Right atrium auricular region (tissue), 2 donors: ENCODE results near the gene BICDL2. TPM values are rescaled to one million over a fixed set of nuclear protein-coding genes. Genes with fewer than 3 reads are reported as not detected.
A peak's percentile ranks its signal among the peaks of the same experiment; 100 is the strongest.

Experiments
- DNase-seq: peaks from one replicate; pipeline ENCODE4 v3.0.0-alpha.2; 2019; ENCODE audit warnings: low spot score
- H3K27ac ChIP-seq, 2 donors: fragments of 200-600 bp; sonication (generic); 1 replicate in 1 of 2; 2 replicates in 1 of 2; pipeline ENCODE4 v1.5.1; 2016 to 2019
- H3K27me3 ChIP-seq, 2 donors: fragments of 200-600 bp; sonication (generic); one replicate each; pipeline versions ENCODE4 v1.5.1 to v1.6.0; 2017 to 2019
- H3K36me3 ChIP-seq: fragments of 200-600 bp; sonication (generic); one replicate; pipeline ENCODE4 v1.5.1; 2016
- H3K4me1 ChIP-seq, 2 donors: fragments of 200-600 bp; sonication (generic); one replicate each; pipeline versions ENCODE4 v1.5.1 to v1.6.0; 2017 to 2019
- H3K4me3 ChIP-seq, 2 donors: fragments of 200-600 bp; sonication (generic); 1 replicate in 1 of 2; 2 replicates in 1 of 2; pipeline ENCODE4 v1.5.1; 2017 to 2019; ENCODE audit warnings: mild to moderate bottlenecking in 1 of 2, moderate library complexity in 1 of 2
- H3K9me3 ChIP-seq, 2 donors: fragments of 200-600 bp; sonication (generic); one replicate each; pipeline ENCODE4 v1.5.1; 2019
- total RNA-seq, 2 donors: library from RNA; depleted of rRNA; stranded (reverse); fragments of >200 nt; gene quantifications; one replicate each; pipeline ENCODE4 v1.1.0, GENCODE V29; 2016
- TF ChIP-seq, protein P1 (sequence below), 2 donors: fragments of 200-600 bp; sonication (generic); IDR thresholded peaks; one replicate each; pipeline ENCODE4 v1.5.1; 2019; ENCODE audit warnings: antibody characterized with exemption in 2 of 2

The BICDL2 gene
- total RNA-seq, 2 donors from 2014 or later: 0.28 TPM; not detected in 1

DNA sequence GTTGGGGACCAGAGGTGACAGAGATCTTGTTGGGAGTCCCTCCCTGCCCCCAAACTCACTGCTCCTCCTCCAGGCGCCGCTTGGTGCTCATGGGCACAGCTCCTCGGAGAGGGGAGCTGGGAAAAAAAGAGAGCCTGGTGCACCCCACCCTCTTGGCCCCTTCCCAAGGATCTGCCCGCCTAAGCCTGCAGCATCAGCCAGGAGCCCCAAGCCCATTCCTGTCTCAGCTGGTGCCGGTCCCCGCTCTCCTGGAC is 13.4 kb downstream of the BICDL2 start:
- H3K4me1 ChIP-seq: peaks cover 0 to 51% of the 10 kb centered on the region in 2 donors
- H3K4me3 ChIP-seq: peak overlapping the region; percentile 46 to 74
- TF ChIP-seq, protein P1, sequence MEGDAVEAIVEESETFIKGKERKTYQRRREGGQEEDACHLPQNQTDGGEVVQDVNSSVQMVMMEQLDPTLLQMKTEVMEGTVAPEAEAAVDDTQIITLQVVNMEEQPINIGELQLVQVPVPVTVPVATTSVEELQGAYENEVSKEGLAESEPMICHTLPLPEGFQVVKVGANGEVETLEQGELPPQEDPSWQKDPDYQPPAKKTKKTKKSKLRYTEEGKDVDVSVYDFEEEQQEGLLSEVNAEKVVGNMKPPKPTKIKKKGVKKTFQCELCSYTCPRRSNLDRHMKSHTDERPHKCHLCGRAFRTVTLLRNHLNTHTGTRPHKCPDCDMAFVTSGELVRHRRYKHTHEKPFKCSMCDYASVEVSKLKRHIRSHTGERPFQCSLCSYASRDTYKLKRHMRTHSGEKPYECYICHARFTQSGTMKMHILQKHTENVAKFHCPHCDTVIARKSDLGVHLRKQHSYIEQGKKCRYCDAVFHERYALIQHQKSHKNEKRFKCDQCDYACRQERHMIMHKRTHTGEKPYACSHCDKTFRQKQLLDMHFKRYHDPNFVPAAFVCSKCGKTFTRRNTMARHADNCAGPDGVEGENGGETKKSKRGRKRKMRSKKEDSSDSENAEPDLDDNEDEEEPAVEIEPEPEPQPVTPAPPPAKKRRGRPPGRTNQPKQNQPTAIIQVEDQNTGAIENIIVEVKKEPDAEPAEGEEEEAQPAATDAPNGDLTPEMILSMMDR (IDR thresholded peaks at IDR 0.05): no peak
- peak overlapping the region; percentile 95 to 99 for H3K27ac ChIP-seq
- H3K27me3 ChIP-seq: peaks cover 0 to 2% of the 10 kb centered on the region in 2 donors
- DNase-seq: no peak
- H3K36me3 ChIP-seq: peaks cover 13% of the 10 kb centered on the region
- H3K9me3 ChIP-seq: no peaks in the 10 kb centered on the region

DNA sequence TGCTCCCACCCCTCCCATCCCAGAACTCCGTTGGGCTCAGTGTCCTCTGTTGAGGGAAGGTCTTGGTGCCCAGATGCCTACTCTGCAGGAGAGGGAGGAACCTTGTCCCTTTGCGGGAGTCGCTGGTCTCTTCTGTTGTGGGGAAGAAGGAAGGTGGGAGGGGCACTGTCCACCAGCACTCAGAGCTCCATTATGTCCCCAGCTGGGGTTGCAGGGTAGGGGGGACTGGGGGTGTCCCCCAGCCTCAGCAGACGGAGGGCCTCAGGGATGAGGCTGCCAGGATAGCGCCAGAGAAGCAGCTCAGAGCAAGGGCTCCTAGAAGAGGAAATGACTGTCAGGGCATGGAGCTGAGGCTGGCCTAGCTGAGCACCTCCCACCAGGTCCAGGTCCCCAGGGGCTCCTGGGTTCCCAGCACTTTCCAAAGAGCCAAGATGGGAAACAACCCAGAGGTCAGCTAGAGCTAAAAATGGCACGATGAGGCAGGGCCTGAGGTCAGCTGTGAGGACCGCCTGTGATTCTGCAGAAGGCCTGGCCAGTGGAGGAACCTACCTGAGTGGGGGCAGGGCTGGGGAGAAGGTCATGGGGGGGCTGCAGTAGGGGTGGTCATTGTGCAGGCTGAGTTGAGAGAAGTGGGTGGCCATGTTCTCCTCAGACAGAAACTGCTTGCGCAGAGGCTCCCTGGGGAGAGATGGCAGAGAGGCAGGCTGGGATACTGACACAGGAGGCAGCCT is 13.9 kb downstream of the BICDL2 start:
- Histone ChIP-seq H3K27ac (peak overlapping the region; percentile 95 to 99), H3K4me1 (peaks cover 0 to 54% of the 10 kb centered on the region in 2 donors), H3K27me3 (peaks cover 0 to 7% of the 10 kb centered on the region in 2 donors), H3K9me3 (no peaks in the 10 kb centered on the region), H3K4me3 (peak overlapping the region; percentile 46 to 74), H3K36me3 (peaks cover 13% of the 10 kb centered on the region)
- TF ChIP-seq, protein P1 (IDR thresholded peaks at IDR 0.05): no peak
- DNase-seq: no peak

- Histone ChIP-seq H3K4me3 (peak overlapping the region; percentile 74 to 94), H3K9me3 (no peaks in the 10 kb centered on the region), H3K36me3 (peaks cover 11% of the 10 kb centered on the region), H3K4me1 (peaks cover 0 to 56% of the 10 kb centered on the region in 2 donors), H3K27me3 (peaks cover 0 to 11% of the 10 kb centered on the region in 2 donors), H3K27ac (peak overlapping the region; percentile 95 to 99)
- TF ChIP-seq, protein P1 (IDR thresholded peaks at IDR 0.05): no peak
- peak; percentile 97 for DNase-seq
Observed at GRCh38 chr16:3022208-3022683, 14.5 kb downstream of the BICDL2 start.

GRCh38 chr16:3021449-3022207 is 15.1 kb downstream of the BICDL2 start:
- peaks cover 0 to 56% of the 10 kb centered on the region in 2 donors for H3K4me1 ChIP-seq
- TF ChIP-seq, protein P1 (IDR thresholded peaks at IDR 0.05): peak in 1 of 2 donors; percentile 45
- DNase-seq: peak; percentile 80

DNA sequence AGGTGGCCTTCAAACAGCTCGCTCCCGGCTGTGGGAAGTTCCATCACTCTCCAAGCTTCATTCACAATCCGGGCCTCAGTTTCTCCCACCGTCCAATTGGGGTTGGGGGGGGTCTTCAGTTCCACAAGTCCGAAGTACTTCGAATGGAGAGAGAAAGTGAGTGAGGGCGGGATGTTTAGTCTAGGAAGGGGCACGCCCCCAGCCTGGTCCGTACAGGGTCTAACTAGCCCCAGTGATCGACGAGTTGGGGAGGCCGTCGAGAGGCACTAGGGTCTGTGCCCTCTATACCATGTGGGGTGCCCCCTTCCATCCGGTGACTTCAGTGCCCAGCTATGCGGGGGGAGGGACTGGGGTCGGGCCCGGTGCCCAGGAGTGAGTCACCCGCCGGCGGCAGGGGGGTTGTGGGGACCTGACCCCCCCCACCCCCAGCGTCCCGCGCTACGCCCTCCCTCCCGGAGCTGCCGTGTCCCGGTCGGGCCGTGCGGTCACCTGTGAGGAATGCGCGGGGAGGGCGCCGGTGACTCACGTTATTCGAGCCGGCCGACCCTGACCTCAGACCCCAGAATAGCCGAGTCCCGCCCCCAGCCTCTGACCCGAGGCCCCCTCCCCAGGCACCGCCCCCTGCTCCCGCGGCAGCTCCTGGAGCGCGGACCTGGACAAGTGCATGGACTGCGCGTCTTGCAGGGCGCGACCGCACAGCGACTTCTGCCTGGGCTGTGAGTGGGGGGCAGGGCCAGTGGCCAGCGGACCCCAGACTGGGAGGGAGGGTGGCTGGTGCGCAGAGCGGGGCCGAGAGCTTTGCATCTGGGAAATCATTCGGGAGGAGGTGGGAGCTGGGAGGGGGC is 15.9 kb downstream of the BICDL2 start:
- H3K4me1 ChIP-seq: peaks cover 0 to 56% of the 10 kb centered on the region in 2 donors
- TF ChIP-seq, protein P1 (IDR thresholded peaks at IDR 0.05): no peak
- H3K27ac ChIP-seq: peak overlapping the region; percentile 95 to 99
- DNase-seq: peak; percentile 85
- H3K4me3 ChIP-seq: peak overlapping the region; percentile 74 to 94
- H3K9me3 ChIP-seq: no peaks in the 10 kb centered on the region
- H3K27me3 ChIP-seq: peaks cover 0 to 11% of the 10 kb centered on the region in 2 donors
- no peaks in the 10 kb centered on the region for H3K36me3 ChIP-seq

More at GRCh38 chr16:3021449-3022207, 15.1 kb downstream of the BICDL2 start:
- Histone ChIP-seq H3K36me3 (peaks cover 5% of the 10 kb centered on the region), H3K27ac (peak overlapping the region; percentile 95 to 99), H3K4me3 (peak overlapping the region; percentile 74 to 94), H3K9me3 (no peaks in the 10 kb centered on the region), H3K27me3 (peaks cover 0 to 11% of the 10 kb centered on the region in 2 donors)
